ENCODE data around the gene GPX4.
A peak's percentile ranks its signal among the peaks of the same experiment; 100 is the strongest.

Gene GPX4

DNA sequence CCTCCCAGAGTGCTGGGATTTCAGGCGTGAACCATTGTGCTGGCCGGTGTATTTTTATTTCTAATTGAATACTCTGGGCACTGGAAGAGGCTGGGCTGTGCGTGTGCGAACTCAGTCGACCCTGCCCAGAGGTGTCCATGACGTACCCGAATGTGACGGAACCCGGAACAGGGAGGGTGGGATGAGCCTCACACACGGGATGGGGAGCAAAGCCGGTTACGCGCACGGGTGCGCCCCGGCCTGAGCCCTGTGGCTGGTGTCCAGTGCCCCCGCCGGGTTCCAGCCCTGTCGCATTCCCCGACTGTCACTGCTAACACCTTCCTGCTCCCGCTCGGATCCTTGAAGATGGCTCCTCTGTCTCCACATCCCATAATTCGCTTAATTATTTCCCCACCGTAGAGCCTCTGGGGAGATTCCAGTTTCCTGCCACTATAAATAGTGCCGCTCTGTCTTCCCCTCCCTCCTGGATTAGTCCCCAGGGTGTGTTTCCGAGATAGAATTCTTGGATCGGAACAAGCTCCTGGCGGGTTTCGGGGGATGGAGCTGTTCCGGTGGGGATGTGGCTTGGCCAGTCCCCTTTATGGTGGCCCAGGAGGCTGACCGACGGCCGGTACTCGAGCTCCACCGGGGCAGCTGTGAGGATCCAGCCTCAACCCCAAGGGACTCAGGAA is 48.3 kb downstream of the GPX4 start:
- no peak for DNase-seq

DNA sequence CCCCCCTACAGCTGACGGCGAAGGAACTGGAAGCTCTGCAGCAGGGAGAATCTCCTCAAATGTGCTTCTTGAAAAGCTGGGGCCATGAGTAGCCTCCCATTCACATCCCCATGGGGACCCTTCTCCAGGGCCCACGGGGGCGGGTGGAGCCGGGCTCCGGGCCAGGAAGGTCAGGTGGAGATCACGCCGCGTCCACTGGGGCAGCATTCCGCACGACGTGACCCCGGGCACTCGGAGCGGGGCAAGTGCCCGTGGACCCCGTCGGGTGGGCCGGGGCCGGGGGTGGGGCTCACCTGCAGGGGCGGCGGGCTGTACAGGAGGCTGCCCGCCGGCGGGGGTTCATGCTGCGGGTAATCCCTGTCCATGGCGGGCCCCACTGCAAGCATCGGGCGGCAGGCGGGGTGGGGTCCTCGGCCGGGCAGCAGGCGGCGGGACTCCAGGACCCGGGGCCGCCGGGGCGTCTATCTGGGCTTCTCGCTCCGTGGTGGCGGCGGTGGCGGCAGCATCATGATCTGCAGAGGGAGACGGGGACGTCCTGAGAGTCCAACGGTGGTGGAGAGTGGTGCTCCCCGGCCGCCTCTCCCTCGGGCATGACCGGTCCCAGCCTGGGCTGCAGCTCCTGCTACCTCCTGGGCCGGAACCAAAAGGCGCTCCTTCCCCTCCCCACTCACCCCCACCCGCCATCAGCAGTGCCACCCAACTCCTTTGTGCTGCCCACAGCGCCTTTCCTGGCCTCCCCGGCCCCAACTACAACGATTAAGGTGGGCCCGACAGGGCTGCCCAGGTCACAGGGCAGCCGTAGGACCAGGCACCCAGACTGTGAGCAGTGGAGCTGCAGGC is 50.3 kb downstream of the GPX4 start:
- no peak for DNase-seq

DNA sequence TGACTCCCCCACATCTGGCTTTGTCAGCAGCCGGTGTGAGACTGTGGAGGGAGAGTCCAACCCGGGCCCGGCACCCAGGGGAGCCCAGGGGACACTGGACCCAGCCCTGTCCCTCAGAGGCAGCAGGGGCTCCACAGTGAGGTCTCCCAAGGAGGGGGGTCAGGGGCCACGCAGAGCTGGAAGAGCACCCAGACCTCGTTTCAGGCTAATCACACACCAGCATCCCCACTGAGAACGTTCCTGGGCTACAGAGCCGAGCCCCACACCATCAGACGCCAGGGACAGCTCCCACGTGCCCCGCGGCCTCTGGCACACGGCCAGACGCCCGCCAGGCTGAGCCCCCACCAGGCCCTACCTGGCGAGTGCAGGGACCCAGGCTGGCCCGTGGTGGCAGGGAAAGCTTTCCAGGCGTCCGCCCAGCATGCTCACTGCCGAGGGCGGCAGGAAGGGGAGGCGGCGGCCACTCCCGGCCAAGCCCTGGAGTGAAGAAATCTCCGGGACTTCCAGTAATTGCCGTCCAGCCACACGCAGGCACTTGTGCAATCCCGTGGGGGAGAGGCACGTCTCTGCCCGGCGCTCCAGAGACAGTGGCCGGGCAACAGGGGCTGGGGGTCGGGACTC is 51.0 kb downstream of the GPX4 start:
- peak; percentile 62 for DNase-seq

DNA sequence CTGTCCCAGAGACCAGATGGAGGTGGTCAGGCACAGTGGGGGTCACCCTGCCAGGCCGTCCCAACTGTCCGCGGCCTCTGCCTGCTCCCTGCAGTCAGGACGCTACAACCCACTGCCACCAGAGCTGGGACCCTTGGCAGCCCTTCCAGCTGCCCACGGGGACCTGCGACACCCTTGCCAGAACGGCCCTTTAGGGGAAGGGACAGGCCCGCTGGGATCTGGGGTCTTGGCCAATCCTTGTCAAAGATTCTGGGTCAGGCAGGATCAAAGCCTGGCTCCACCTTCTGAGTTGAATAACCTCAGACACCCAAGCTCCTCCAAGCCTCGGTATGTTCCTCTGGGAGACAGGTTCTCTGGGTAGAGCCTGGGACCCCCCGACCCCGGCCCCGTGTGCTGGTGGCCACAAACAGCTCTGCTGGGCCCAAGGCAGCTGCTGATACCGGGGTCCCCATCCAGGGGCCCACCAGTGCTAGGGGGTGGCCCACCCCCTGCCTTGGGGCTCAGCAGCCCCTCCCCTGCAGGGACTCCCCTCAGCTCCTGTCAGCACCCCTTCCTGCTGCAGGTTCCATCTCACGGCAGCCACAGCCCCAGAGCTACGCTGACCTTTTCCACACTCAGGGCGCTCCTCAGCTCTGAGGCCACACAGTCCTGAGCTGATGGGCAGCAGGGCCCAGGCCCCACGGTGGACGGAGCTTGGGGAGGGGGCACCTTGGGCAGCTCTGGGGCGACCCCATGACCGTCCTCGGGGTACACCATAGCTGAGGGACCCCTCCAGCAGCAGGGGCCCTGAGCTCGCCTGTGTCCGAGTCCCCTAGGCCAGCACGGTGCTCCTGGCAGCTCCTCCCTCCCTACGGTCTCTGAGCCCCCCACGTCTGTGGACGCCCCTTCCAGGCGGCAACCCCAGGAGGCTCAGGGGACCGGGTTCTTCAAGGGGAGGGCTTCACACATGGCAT is 51.8 kb downstream of the GPX4 start:
- no peak for DNase-seq
